Fibroblast of skin of back (primary cell): ENCODE results near the gene KCNJ10.
"Not testable (repeated sequence)": the region's sequence is repeated elsewhere in the genome, so short reads cannot be mapped to it uniquely, and the experiment has no call there.

Source experiments
- DNase-seq: peaks from one replicate; pipeline ENCODE4 v3.0.0-alpha.2; 2013

KCNJ10 gene

GRCh38 chr1:160056648-160057169 lies 13.3 kb downstream of the KCNJ10 start:
- DNase-seq: no peak

GRCh38 chr1:160053548-160054365 lies 16.2 kb downstream of the KCNJ10 start:
- no peak for DNase-seq

DNA sequence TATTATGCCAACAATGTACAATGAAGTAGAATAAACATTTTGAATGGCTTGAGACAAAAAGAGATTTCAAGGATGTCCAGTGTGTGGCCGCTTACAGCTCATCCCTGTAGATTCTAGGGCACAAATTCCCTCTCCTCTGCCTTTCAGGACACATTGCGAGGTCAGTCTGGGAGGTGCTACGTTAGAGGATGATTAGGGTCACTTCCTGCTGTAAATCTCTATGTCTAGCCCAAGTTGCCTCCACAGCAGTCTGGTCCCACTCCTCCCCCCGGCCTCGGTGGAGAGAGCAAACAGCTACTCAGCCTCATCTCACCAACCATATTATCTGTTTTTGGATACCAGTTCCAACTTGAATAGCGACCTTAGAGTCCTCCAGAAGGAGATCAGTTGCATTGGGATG lies 17.0 kb downstream of the KCNJ10 start:
- no peak for DNase-seq

DNA sequence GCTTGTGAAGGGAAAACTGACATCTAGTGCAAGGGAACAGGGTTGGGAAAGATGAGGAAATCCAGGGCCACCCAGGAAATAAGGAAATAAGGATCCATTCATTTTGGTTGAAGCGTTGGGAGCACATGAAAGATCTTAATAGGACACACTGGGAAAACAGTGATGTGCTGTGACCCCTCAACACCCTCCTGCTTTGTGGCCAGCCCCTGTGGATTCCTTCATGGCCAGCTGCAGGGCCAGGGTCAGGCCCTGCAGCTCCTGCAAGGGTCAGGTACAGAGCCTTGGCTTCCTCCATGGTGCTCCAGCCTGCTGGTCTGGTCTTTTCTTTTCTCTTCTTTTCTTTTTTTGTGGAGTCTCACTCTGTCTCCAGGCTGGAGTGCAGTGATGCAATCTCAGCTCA lies 19.3 kb downstream of the KCNJ10 start:
- DNase-seq: no peak

- DNase-seq: not testable (repeated sequence)
These were observed 19.8 kb downstream of the KCNJ10 start for GRCh38 chr1:160050182-160050581.

- DNase-seq: no peak
These were observed 20.9 kb downstream of the KCNJ10 start for GRCh38 chr1:160049101-160049500.

DNA sequence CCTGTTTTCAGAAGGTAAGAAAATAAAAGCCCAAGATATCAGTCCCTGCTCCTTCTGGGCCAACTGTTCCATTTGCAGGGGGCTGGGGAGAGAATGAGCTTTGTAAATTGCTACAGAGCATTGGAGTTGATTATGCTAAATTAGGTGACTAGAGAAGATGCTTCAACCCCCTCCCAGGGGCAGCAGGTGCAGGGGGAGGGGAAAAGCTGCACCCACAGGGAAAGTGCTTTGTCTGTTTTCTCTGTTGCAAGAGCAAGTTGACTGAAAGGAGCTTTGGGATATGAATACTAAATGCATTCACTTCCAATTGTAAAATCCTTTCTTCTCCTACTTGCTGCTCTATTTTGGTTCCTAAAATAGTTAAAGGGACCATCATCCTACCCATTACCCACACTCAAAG lies 21.6 kb downstream of the KCNJ10 start:
- DNase-seq: no peak

DNA sequence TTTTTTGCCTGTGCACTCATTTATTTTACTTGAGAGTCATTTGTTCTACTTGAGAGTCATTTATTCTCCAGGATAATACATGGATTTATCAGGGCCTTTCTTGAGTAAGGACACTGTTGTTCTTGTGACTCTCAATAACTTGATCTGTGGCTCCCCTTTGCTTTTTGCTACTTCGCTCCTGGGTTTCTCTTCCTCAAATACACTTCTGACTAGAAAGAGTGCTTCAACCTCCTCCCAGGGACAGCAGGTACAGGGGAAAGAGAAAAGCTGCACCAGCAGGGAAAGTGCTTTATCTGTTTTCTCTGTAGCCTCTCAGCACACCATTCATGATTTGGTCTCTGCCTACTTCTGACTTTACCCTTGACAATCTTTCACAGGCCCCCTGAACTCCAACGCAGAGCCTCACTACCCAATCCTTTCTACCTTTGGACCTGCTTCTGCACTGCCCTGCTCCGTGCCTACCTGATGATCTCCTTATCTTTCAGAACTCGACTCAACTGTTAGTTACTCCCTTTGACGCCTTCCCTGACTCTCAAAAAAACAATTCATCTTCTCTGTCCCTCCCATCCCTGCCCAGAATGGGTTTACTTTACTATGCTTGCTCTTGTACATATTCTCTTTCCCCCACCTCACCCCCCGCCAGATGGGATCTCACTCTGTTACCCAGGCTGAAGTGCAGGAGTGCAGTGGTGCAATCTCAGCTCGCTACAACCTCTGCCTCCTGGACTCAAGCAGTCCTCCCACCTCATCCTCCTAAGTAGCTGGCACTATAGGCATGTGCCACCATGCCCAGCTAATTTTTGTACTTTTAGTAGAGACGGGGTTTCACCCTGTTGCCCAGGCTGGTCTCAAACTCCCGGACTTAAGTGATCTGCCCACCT lies 22.6 kb downstream of the KCNJ10 start:
- DNase-seq: no peak

GRCh38 chr1:160046494-160047110 lies 23.4 kb downstream of the KCNJ10 start:
- DNase-seq: peak; percentile 41

DNA sequence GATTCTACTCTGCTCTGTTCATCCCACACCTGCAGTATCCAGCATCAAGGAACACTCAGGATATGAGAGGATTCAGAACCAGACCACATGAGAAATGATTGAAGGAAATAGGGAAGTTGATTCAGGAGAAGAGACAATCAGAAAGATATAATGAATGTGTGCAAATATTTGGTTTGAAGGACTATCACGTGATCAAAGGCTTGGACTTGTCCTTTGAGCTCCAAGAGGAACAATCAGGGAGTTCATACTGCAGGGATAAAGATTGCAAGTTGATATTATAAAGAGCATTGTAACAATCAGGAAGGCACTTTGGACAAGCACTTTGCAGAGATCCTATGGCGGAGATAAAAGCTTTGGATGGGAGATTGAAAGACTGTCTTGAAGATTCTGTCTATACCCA lies 24.3 kb downstream of the KCNJ10 start:
- no peak for DNase-seq

GRCh38 chr1:160043543-160043942 lies 26.4 kb downstream of the KCNJ10 start:
- DNase-seq: no peak

- DNase-seq: no peak
These were observed 29.5 kb downstream of the KCNJ10 start for GRCh38 chr1:160040476-160040875.

GRCh38 chr1:160032165-160032820 lies 37.7 kb downstream of the KCNJ10 start:
- no peak for DNase-seq

GRCh38 chr1:160031365-160032164 lies 38.4 kb downstream of the KCNJ10 start, which contains the start of gene PIGM:
PIGM (minus strand) TSS chr1:160031990; CDS start chr1:160031739, 251 bp downstream.
- peak; percentile 92 for DNase-seq

- DNase-seq: no peak
These were observed 39.1 kb downstream of the KCNJ10 start for GRCh38 chr1:160030657-160031364.

DNA sequence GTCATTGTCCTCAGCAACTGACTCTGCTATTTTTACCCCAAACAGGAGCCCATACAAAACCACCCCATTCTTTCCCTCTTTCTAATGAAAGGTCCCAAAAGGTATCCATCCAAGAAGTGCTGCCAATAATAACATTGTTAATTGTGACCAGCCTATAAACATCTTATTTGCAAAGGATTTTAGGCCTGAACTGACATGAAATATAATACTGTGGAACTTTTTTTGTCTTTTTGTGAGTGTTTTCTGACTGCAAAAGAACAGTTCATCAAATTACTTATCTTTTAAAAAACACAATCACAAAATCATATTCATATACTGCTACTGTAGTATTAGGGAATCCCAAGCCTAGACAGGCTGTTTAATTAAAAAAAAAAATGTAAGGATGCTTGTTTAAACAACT lies 41.5 kb downstream of the KCNJ10 start:
- no peak for DNase-seq

- no peak for DNase-seq
These were observed 44.6 kb downstream of the KCNJ10 start for GRCh38 chr1:160025314-160025713.

DNA sequence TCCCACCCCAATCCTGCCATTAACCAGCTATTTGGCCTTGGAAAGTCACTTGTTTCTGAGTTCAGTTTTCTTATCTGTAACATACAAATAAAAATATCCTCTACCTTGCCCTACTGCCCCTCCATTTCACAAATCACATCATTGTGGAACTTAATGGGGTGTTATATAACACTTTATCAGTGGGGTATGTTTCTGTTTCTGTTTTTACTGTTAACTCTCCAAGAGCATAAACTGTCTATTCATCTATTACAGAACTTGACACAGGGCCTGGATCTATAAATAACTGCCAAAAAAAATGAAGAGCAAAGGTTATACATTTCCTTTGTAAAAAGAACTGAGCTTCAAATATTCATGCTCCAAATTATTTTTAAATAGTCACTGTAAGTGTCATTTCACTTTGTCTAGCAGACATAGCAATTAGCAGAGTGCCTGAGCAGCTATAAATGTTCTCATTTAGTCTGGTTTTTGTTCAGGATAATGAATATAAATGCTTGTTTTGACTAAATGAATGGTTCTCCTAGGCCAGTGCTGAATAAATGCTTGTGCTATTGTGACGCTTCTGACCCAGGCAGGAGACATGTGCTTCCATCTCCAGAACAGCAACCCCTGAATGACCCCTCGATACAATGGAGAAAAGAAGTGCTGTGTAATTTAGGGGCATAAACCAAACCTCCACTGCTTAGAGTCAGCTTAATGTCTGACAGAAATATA lies 45.6 kb downstream of the KCNJ10 start:
- no peak for DNase-seq

DNA sequence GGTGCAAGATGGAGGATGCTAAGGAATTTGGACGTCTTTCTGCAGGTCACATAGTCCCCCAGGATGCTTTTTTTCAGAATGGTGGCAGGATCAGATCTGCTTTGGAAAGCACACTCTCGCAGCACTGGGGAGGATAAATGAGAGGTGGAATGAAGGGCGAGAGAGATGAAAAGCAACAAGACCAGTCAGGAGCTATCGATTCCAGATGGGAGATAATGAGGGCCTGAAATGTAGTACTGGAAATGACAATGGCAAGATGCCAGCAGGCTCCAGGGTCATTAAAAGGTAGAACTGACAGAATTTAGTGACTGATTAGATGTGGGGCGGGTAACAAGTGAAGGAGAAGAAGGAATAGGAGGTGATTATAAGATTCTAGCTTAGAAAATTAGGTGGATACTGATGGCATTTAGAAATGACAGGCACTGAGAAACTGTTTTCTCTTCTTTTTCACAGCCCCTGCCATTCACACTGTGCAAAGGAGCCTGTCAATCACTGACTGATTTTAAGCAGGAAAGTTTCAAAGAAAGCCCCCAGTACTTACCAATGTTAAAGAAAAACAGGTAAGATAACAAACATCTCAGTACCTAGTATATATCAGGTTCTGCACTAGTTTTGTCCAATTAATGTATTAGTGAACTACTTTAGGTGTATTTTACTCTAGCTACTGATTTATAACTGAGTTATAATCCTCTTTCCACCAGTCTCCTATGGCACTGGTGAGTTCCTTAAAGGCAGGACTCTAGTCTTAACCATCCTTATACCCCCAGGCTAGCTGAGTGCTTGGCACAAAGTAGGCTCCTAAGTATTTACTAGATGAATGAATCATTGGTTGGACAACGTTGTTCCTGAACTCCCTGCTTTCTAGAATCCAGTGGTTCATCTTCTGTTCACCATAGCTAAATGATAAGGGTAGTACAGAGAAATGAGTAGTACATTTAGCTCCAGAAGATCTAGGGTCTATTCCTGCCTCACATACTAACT lies 47.3 kb downstream of the KCNJ10 start:
- no peak for DNase-seq
